ENCODE data around the gene TAF15. TPM values are rescaled to one million over a fixed set of nuclear protein-coding genes. Genes with fewer than 3 reads are reported as not detected.

TAF15 gene
- total RNA-seq, 1 donor, result 55.0 TPM

GRCh38 chr17:35895636-35896587 lies 86.6 kb downstream of the TAF15 start:
- peak overlapping the region; percentile 17 for H2AFZ ChIP-seq (ENCODE audit: low read length)
- H4K20me1 ChIP-seq (ENCODE audit: insufficient read depth, low read length), result no peaks in the 10 kb centered on the region
- no peak for TF ChIP-seq CTCF (IDR thresholded peaks at IDR 0.05; ENCODE audit: extremely low read depth, low read depth, low read length)
- no peaks in the 10 kb centered on the region for H3K79me2 ChIP-seq (ENCODE audit: insufficient read depth, low read length)
- peaks cover 37% of the 10 kb centered on the region for H3K4me1 ChIP-seq (ENCODE audit: insufficient read depth, low read length)
- H3K27me3 ChIP-seq (ENCODE audit: insufficient read depth, low read length), result no peaks in the 10 kb centered on the region
- no peaks in the 10 kb centered on the region for H3K9me3 ChIP-seq (ENCODE audit: low read depth, low read length)
- H3K36me3 ChIP-seq (ENCODE audit: insufficient read depth, low read length), result no peaks in the 10 kb centered on the region
- peak overlapping the region; percentile 42 for H3K27ac ChIP-seq (ENCODE audit: low read depth, low read length)
- H3K4me2 ChIP-seq (ENCODE audit: insufficient read depth, low read length), result peak overlapping the region; percentile 8
- DNase-seq (ENCODE audit: insufficient read length, low spot score, missing footprints), result peak; percentile 86
- no peak overlapping the region for H3K4me3 ChIP-seq (ENCODE audit: insufficient read depth, low read length)

Small RNA genes within 50 kb of the gene (small RNA-seq; reads per million reads assigned to genes)
- 231 reads per million, percentile 98 among the genes with 10 or more reads in this experiment for gene RF00100

Other genes with a start within 250 kb of the TAF15 start
- under 0.01 TPM in 2 replicates for gene SLFN14, start 248.7 kb upstream of the TAF15 start, total RNA-seq
- 8.0 and 8.8 TPM in 2 replicates for gene PEX12, start 230.9 kb upstream of the TAF15 start, total RNA-seq
- 84.0 and 93.1 TPM in 2 replicates for gene AP2B1, start 222.2 kb upstream of the TAF15 start, total RNA-seq
- 2.7 and 4.0 TPM in 2 replicates for gene RASL10B, start 77.8 kb upstream of the TAF15 start, total RNA-seq
- not detected in 2 replicates for gene GAS2L2, start 56.2 kb upstream of the TAF15 start, total RNA-seq
- not detected in 2 replicates for gene C17orf50, start 48.6 kb upstream of the TAF15 start, total RNA-seq
- 1.2 and 1.8 TPM in 2 replicates for gene MMP28, start 13.8 kb upstream of the TAF15 start, total RNA-seq
- gene HEATR9, start 59.4 kb downstream of the TAF15 start, total RNA-seq, result not detected in 2 replicates
- under 0.01 and 0.36 TPM in 2 replicates for gene CCL5, start 70.9 kb downstream of the TAF15 start, total RNA-seq
- gene RDM1, start 121.3 kb downstream of the TAF15 start, total RNA-seq, result 0.29 and 0.36 TPM in 2 replicates
- not detected in 2 replicates for gene LYZL6, start 134.2 kb downstream of the TAF15 start, total RNA-seq
- not detected in 2 replicates for gene CCL16, start 172.0 kb downstream of the TAF15 start, total RNA-seq
- gene CCL14, start 177.2 kb downstream of the TAF15 start, total RNA-seq, result not detected in 2 replicates
- gene CCL15, start 192.1 kb downstream of the TAF15 start, total RNA-seq, result not detected in 2 replicates
- gene CCL23, start 208.5 kb downstream of the TAF15 start, total RNA-seq, result not detected in 2 replicates

Data from osteoblast (primary cell).